IPS-20b (cell line): ENCODE data around the gene SYN1.

Source experiments
- H3K27ac ChIP-seq: one replicate; pipeline ENCODE4 v1.5.1; 2013; ENCODE audit warnings: low read length
- H3K27me3 ChIP-seq: 2 replicates; pipeline ENCODE4 v1.6.1; 2013; ENCODE audit warnings: mild to moderate bottlenecking, low read length, inconsistent platforms; ENCODE audit not compliant: insufficient read depth
- H3K36me3 ChIP-seq: 2 replicates; pipeline ENCODE4 v1.6.1; 2013; ENCODE audit warnings: low read depth, mild to moderate bottlenecking, inconsistent platforms, low read length, moderate library complexity; ENCODE audit not compliant: insufficient read depth
- H3K4me1 ChIP-seq: 2 replicates; pipeline ENCODE4 v1.6.1; 2013; ENCODE audit warnings: mild to moderate bottlenecking, control low read depth, inconsistent platforms, low read length, moderate library complexity; ENCODE audit not compliant: insufficient read depth
- H3K4me3 ChIP-seq: 2 replicates; pipeline ENCODE4 v1.5.1; 2013; ENCODE audit warnings: mild to moderate bottlenecking, low read length, inconsistent platforms
- H3K9ac ChIP-seq: 2 replicates; pipeline ENCODE4 v1.6.1; 2013; ENCODE audit warnings: low read depth, mild to moderate bottlenecking, inconsistent platforms, low read length, moderate library complexity
- H3K9me3 ChIP-seq: 2 replicates; pipeline ENCODE4 v1.6.1; 2013; ENCODE audit warnings: mild to moderate bottlenecking, low read depth, low read length, inconsistent platforms; ENCODE audit not compliant: insufficient read depth

The SYN1 gene

DNA sequence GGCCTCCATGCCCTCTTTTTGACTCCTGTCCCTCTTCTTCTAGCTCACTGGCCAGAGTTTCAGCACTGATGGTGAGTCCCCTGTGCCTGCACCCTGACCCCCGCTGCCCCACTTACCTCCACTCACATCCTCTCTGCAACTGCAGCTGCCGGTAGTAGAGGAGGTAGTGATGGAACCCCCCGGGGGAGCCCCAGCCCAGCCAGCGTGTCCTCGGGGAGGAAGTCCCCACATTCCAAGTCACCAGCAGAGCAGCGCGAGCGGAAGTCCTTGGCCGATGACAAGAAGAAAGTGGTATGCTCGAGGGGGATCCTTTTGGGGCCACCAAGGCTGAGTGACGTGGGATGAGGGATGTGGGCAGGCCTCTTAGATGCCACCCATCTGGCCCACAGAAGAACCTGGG, 52.8 kb downstream of the SYN1 start:
- no peaks in the 10 kb centered on the region for H3K9me3 ChIP-seq
- peaks cover 73% of the 10 kb centered on the region for H3K36me3 ChIP-seq
- no peaks in the 10 kb centered on the region for H3K27me3 ChIP-seq
- no peak overlapping the region for H3K4me3 ChIP-seq
- no peak overlapping the region for H3K9ac ChIP-seq
- H3K4me1 ChIP-seq, result no peaks in the 10 kb centered on the region
- no peak overlapping the region for H3K27ac ChIP-seq

DNA sequence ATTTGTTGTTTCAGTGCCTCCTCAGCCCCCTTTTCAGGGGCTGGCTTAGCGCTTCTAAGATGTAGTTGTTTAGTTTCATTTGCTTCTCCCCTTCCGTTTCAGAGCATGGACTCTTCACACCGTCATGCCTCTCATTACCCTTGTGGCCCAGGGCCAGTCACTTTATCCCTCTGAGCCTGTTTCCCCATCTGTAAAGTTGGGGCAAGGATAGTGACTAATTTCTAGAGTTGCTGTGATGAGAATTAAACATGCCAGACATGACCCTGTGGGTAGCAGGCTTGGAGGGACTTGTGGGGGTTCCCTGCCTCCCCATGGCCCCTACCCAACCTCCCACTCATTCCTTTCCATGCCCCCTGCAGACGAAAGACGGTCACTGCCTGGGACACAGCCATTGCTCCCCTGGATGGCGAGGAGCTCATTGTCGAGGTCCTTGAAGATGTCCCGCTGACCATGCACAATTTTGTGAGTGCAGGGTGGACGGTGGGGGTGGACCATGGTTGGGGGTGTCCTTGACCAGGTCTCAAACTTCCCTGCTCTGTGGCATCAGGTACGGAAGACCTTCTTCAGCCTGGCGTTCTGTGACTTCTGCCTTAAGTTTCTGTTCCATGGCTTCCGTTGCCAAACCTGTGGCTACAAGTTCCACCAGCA, 55.1 kb downstream of the SYN1 start:
- H3K9me3 ChIP-seq, result no peaks in the 10 kb centered on the region
- H3K9ac ChIP-seq, result no peak overlapping the region
- H3K4me1 ChIP-seq, result no peaks in the 10 kb centered on the region
- no peaks in the 10 kb centered on the region for H3K27me3 ChIP-seq
- H3K27ac ChIP-seq, result no peak overlapping the region
- no peak overlapping the region for H3K4me3 ChIP-seq
- H3K36me3 ChIP-seq, result peaks cover 56% of the 10 kb centered on the region

DNA sequence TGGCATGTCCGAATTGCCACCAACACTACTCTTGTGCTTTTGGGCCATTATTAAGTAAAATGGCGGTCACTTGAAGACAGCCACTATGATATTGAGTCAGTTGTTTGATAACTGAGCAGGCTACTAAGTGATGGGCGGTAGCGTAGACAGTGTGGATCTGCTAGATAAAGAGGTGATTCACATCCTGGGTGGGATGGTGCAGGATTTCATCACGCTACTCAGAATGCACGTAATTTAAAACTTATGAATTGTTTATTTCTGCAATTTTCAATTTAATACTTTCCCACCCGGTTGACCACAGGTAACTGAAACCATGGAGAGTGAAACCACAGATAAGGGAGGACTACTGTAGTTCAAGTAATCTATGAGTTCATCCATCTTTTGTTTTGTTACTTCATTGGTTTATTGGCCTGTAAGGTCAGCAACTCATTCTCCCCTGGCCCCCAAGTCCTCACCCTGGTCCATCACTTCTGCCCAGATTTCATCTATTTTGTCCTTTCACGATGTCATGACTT, 55.8 kb downstream of the SYN1 start:
- H3K9me3 ChIP-seq, result no peaks in the 10 kb centered on the region
- H3K4me1 ChIP-seq, result no peaks in the 10 kb centered on the region
- H3K4me3 ChIP-seq, result no peak overlapping the region
- H3K9ac ChIP-seq, result no peak overlapping the region
- H3K36me3 ChIP-seq, result peaks cover 52% of the 10 kb centered on the region
- H3K27me3 ChIP-seq, result no peaks in the 10 kb centered on the region
- no peak overlapping the region for H3K27ac ChIP-seq

DNA sequence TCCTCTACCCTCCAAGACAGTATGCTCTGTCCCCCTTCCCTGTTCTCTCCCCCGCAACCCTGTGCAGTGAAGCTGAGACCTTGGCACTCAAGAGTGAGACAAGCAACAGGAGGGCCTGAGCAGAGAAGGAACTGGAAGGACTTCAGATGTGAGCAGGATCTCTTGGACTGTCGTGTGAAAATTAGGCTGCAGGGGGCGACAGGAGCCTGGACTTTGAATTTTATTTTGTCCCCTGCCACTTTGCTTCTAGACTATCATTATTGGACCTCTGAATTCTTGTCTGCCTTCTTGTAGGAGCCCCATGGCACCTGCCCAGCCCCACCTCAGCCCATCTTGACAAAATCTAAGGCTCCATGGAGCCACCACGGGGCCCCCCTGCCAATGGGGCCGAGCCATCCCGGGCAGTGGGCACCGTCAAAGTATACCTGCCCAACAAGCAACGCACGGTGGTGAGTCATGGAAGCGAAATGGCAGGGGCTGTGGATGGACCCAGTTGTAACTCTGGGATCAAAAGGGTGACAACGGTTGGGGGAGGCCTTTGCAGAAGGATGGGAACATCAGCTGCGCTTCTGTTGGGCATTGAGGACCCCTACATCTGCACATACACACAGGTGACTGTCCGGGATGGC, 56.9 kb downstream of the SYN1 start:
- Histone ChIP-seq H3K9ac (no peak overlapping the region), H3K27me3 (no peaks in the 10 kb centered on the region), H3K27ac (no peak overlapping the region), H3K4me1 (no peaks in the 10 kb centered on the region), H3K4me3 (no peak overlapping the region), H3K9me3 (no peaks in the 10 kb centered on the region), H3K36me3 (peaks cover 42% of the 10 kb centered on the region)

DNA sequence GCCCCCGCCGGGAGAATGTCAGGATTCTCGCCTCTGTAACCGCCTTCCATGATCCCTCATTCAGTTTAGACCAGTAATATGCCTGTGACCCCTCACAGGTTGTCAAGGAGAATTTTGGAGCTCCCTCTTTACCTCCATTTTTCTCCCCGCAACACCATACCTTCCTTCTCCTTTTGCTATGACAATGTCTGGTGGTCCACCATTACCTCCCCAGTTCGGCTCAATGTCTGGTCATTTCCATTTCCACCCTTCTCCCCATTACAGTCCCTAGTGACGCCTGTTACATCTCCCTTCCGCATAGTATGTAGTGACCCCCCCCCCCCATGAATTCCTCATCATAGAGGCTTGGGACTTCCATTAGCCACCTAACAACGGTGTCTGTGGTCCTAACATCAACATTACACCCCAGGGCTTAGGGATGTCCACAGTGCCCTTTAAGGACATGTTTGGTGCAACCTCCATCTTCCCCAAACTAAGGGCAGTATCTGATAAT, 58.0 kb downstream of the SYN1 start:
- Histone ChIP-seq H3K4me3 (peak overlapping the region; percentile 93), H3K9me3 (no peaks in the 10 kb centered on the region), H3K9ac (peak overlapping the region; percentile 82; the same call in 1 of the 2 replicates), H3K36me3 (peaks cover 32% of the 10 kb centered on the region), H3K27ac (no peak overlapping the region), H3K27me3 (no peaks in the 10 kb centered on the region), H3K4me1 (no peaks in the 10 kb centered on the region; the same call in 1 of the 2 replicates)

DNA sequence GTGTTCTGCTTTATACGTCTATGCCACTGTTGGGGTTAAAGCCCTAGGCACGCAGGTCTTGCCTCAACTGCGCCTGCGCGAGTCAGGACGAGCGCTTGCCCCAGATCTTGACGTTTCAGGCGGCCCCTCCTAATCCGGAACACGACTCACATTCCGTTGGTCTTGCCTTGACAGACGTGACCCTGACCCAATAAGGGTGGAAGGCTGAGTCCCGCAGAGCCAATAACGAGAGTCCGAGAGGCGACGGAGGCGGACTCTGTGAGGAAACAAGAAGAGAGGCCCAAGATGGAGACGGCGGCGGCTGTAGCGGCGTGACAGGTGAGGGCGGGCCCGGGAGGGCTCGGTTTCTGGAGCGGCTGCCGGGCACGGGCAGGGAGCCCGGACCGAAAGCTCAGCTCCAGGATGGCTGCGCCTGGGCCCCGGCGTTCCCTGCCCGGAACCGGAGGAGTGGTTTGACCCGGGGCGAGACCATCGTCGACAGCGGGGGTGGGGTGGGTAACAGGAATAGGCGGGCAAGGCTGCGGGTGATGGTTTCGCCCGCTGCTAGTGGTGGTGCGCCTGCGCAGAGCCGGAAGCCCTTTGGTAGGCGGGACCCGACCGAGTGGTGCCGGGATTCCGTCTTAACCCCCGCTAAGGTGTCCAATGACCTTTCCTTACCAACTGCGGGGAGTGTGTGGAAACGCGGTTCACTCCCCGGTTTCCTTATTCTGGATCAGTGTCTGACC, 58.6 kb downstream of the SYN1 start, which contains the start of gene ARAF:
TSS of gene ARAF (plus strand) at position 272 of the 725 bp plus-strand sequence. CDS start 1,763 bp downstream, outside the sequence.
- H3K4me1 ChIP-seq, result no peaks in the 10 kb centered on the region; the same call in 1 of the 2 replicates
- H3K9me3 ChIP-seq, result no peaks in the 10 kb centered on the region
- peak within 1 kb of the TSS; percentile 93 for H3K4me3 ChIP-seq
- H3K27ac ChIP-seq, result no peak within 1 kb of the TSS
- peaks cover 30% of the 10 kb centered on the region for H3K36me3 ChIP-seq
- no peaks in the 10 kb centered on the region for H3K27me3 ChIP-seq
- peak within 1 kb of the TSS; percentile 82 for H3K9ac ChIP-seq

DNA sequence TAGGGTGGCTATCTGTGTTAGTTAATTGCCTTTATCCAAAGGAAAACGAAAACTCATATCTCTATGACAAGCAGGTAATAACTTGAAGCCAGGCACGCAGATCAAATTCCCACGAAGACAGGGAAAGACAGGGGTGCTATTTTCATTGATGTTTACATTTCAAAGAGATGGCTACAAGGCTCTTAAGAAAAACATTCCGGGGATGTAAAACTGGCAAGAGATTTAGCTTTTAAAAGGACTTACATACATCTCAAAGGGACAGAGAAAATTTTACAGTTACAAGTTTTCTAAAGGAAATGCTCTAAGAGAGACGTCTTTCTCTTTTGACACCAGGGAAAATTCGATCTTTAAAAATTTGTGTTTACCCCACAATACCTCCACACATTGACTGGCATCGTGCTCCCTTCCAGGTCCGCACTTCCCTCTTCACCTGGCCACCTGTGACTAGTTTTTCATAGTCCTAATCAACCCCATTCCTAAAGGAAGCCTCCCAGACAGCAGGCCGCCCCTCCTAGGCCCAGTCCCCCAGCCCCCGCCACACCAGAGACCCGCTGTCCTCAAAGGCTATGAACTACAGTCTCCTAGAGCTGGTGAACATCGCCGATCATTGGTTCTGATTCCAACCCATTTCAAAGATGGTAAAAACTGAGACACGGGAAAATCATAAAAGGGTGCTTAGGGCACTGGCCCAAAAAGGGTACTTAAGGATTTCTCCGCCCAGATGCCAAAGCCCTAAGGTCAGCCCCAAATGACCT, 59.3 kb downstream of the SYN1 start:
- Histone ChIP-seq H3K9me3 (no peaks in the 10 kb centered on the region), H3K27me3 (no peaks in the 10 kb centered on the region), H3K4me1 (no peaks in the 10 kb centered on the region; the same call in 1 of the 2 replicates), H3K27ac (no peak overlapping the region), H3K4me3 (peak overlapping the region; percentile 93), H3K36me3 (peaks cover 29% of the 10 kb centered on the region), H3K9ac (peak overlapping the region; percentile 73)

DNA sequence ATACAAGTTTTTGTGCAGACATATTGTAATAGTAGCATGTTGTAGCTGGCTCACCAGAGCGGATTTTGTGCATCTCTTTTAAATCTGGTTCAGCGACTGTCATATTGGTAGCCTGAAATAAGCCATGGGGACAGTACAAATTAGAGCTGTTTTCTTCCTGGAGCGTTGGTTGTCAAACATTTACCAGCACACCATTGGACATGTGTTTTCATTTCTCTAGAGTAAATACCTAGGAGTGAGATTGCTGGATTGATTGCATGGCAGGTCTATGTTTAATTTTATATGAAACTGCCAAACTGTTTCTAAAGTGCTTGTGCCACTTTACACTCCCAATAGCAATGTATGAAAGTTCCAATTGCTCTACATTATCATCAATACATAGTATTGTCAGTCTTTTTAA, 61.2 kb downstream of the SYN1 start:
- Histone ChIP-seq H3K4me3 (no peak overlapping the region), H3K27me3 (no peaks in the 10 kb centered on the region), H3K9me3 (no peaks in the 10 kb centered on the region), H3K27ac (no peak overlapping the region), H3K36me3 (peaks cover 10% of the 10 kb centered on the region; the same call in 1 of the 2 replicates), H3K4me1 (no peaks in the 10 kb centered on the region; the same call in 1 of the 2 replicates), H3K9ac (no peak overlapping the region)

DNA sequence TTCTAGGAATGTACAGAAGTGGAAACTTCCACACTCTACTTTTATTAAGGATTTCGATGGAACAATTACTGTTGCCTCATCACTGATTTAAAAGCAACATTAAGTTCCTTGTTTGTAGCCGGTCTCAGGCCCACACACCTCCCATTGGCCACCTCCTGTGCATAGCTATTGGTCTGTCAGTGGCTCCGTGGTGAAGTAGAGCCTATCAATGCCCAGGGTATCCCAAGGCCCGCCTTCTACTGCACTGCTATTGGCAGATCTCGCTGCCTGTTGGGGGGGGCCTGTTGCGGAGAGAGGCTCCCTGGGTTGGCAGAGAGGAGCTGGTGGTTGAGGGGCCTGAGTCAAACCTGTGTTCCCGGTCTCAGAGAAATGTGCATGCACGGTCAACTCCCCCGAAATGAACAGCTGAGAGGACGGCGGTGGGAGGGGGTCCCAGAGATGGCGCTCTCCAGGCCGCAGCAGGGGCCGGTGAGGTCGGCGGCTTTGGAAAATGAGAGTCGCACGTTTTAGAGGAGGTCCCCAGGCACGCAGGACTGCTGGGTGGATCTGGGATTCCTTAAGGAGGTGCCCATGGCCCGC, 63.5 kb downstream of the SYN1 start:
- peak overlapping the region; percentile 86; the same call in 1 of the 2 replicates for H3K9ac ChIP-seq
- peak overlapping the region; percentile 74 for H3K4me3 ChIP-seq
- no peaks in the 10 kb centered on the region for H3K27me3 ChIP-seq
- no peaks in the 10 kb centered on the region for H3K9me3 ChIP-seq
- H3K36me3 ChIP-seq, result no peaks in the 10 kb centered on the region
- H3K27ac ChIP-seq, result peak overlapping the region; percentile 71
- H3K4me1 ChIP-seq, result no peaks in the 10 kb centered on the region; the same call in 1 of the 2 replicates

DNA sequence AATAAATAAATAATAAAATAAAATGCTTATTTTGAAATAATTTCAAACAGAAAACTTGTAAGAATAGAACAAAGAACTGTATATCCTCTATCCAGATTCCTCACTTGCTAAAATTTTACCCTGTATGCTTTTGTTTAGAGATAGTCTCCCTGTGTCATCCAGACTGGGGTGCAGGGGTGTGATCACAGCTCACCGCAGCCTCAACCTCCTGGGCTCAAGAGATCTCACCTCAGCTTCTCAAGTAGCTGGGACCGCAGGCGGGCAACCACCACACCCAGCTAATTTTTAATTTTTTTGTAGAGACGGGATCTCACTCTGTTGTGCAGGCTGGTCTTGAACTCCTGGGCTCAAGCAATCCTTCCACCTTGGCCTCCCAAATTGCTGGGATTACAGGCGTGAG, 76.2 kb downstream of the SYN1 start:
- Histone ChIP-seq H3K9me3 (no peaks in the 10 kb centered on the region), H3K27ac (no peak overlapping the region), H3K36me3 (no peaks in the 10 kb centered on the region), H3K4me3 (no peak overlapping the region), H3K27me3 (no peaks in the 10 kb centered on the region), H3K4me1 (no peaks in the 10 kb centered on the region; the same call in 1 of the 2 replicates), H3K9ac (no peak overlapping the region)
